Measurements from ENCODE around the gene HYLS1. TPM values are rescaled to one million over a fixed set of nuclear protein-coding genes. Genes with fewer than 3 reads are reported as not detected.

Gene HYLS1
- total and polyA plus RNA-seq, 10 of the 15 experiments (the other 5 are each of a cell fraction or from before 2014, with no cell fraction given), result 11.7 to 35.1 (median 17.6) TPM

GRCh38 chr11:125947419-125948277 lies 60.2 kb downstream of the HYLS1 start (continued):
- no peak for TF ChIP-seq ZBTB11 (CRISPR knock-in tag; IDR thresholded peaks at IDR 0.05)
- no peak for TF ChIP-seq USF1 (IDR thresholded peaks at IDR 0.05; ENCODE audit: borderline replicate concordance, extremely low read length, insufficient read depth, low read depth, low read length)
- no peak for TF ChIP-seq SUPT20H (IDR thresholded peaks at IDR 0.05; ENCODE audit: borderline replicate concordance, control insufficient read depth, low read depth, low read length)
- no peak for TF ChIP-seq MYC (IDR thresholded peaks at IDR 0.05; ENCODE audit: insufficient read depth, insufficient read length, insufficient replicate concordance, low read length, severe bottlenecking)
- no peak for TF ChIP-seq YBX1 (IDR thresholded peaks at IDR 0.05)
- no peak for TF ChIP-seq ESRRA (IDR thresholded peaks at IDR 0.05; ENCODE audit: low read length)
- no peak for TF ChIP-seq CEBPZ (IDR thresholded peaks at IDR 0.05; ENCODE audit: low read depth, low read length)
- TF ChIP-seq CEBPB (IDR thresholded peaks at IDR 0.05; ENCODE audit: borderline replicate concordance in 1 of 2, low read depth in 2 of 2, low read length in 2 of 2), result no peak
- no peak for TF ChIP-seq BACH1 (IDR thresholded peaks at IDR 0.05; ENCODE audit: borderline replicate concordance)
- no peak for TF ChIP-seq USF2 (IDR thresholded peaks at IDR 0.05; ENCODE audit: borderline replicate concordance, low read depth, low read length)
